A549 (cell line): ENCODE measurements around the gene HNF1B.

Source experiments
- EHF ChIP-seq: fragments of 250-450 bp; sonication (Bioruptor Pico); IDR thresholded peaks from 2 replicates; pipeline ENCODE4 v1.5.0; 2020; ENCODE audit warnings: mild to moderate bottlenecking
- EP300 ChIP-seq, 2 experiments: fragments of >200 bp; sonication (Bioruptor Twin); formaldehyde crosslinking; IDR thresholded peaks; 2 replicates in 1 of 2; 3 replicates in 1 of 2; pipeline ENCODE4 v1.6.1; 2016 to 2017

- TF ChIP-seq EHF (CRISPR knock-in tag) (no peak), EP300 (IDR thresholded peaks at IDR 0.05) (no peak)
These were observed 36.7 kb downstream of the HNF1B start for GRCh38 chr17:37708008-37708615.
